ENCODE data around the gene FAM53B.

DNA sequence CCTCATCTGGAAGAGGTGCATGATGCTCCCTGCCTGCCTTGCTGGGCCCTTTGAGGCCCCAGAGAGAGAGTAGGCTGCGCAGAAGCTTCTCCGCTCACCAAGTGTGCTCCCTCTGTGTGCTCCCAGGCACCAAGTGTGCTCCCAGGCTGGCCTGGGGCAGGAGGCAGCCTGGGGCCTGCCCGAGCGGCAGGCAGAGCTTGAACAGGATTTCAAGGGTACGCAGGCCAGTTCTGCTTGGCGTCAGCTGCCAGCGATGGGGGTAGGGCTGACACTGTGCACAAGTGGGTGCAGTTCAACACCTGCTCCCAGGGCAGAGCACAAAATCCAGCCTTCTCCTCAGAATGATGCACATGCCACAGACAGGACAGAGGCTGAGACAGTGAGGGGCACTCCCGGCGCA is 119.7 kb downstream of the FAM53B start:
- TF ChIP-seq, protein P1, sequence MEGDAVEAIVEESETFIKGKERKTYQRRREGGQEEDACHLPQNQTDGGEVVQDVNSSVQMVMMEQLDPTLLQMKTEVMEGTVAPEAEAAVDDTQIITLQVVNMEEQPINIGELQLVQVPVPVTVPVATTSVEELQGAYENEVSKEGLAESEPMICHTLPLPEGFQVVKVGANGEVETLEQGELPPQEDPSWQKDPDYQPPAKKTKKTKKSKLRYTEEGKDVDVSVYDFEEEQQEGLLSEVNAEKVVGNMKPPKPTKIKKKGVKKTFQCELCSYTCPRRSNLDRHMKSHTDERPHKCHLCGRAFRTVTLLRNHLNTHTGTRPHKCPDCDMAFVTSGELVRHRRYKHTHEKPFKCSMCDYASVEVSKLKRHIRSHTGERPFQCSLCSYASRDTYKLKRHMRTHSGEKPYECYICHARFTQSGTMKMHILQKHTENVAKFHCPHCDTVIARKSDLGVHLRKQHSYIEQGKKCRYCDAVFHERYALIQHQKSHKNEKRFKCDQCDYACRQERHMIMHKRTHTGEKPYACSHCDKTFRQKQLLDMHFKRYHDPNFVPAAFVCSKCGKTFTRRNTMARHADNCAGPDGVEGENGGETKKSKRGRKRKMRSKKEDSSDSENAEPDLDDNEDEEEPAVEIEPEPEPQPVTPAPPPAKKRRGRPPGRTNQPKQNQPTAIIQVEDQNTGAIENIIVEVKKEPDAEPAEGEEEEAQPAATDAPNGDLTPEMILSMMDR (conservative IDR thresholded peaks at IDR 0.05; ENCODE audit: low read depth, low read length), result no peak
- TF ChIP-seq EZH2 (IDR thresholded peaks at IDR 0.05; ENCODE audit: borderline replicate concordance, low read depth, low read length, poor library complexity, severe bottlenecking), result no peak

Data from A673 (cell line).